H9 (cell line): ENCODE measurements around the gene CREB3L2. TPM values are rescaled to one million over a fixed set of nuclear protein-coding genes. Genes with fewer than 3 reads are reported as not detected.

Source experiments
- DNase-seq: peaks from one replicate; pipeline ENCODE4 v3.0.0-alpha.2; 2017
- H2AFZ ChIP-seq: one replicate; pipeline ENCODE4 v1.6.1; 2013; ENCODE audit warnings: mild to moderate bottlenecking, low read length, control low read depth, moderate library complexity
- H2AK5ac ChIP-seq: 2 replicates; pipeline ENCODE4 v1.6.1; 2013; ENCODE audit warnings: low read length, control low read depth, mixed read lengths; ENCODE audit not compliant: insufficient read length
- H2BK120ac ChIP-seq: one replicate; pipeline ENCODE4 v1.6.1; 2013; ENCODE audit warnings: low read depth, mild to moderate bottlenecking, low read length, control low read depth, inconsistent platforms; ENCODE audit not compliant: poor library complexity, severe bottlenecking
- H2BK12ac ChIP-seq: 2 replicates; pipeline ENCODE4 v1.6.1; 2013; ENCODE audit warnings: low read length, control low read depth, mixed read lengths, low read depth; ENCODE audit not compliant: insufficient read length
- H2BK15ac ChIP-seq: 2 replicates; pipeline ENCODE4 v1.6.1; 2013; ENCODE audit warnings: low read depth, low read length, control low read depth
- H2BK20ac ChIP-seq: one replicate; pipeline ENCODE4 v1.6.1; 2013; ENCODE audit warnings: low read depth, mild to moderate bottlenecking, low read length, control low read depth, inconsistent platforms; ENCODE audit not compliant: poor library complexity, severe bottlenecking
- H2BK5ac ChIP-seq: 2 replicates; pipeline ENCODE4 v1.6.1; 2013; ENCODE audit warnings: low read length, control low read depth, mixed read lengths; ENCODE audit not compliant: insufficient read length
- H3K14ac ChIP-seq: 2 replicates; pipeline ENCODE4 v1.6.1; 2013; ENCODE audit warnings: low read length, control low read depth; ENCODE audit not compliant: insufficient read depth
- H3K18ac ChIP-seq: 2 replicates; pipeline ENCODE4 v1.6.1; 2013; ENCODE audit warnings: low read depth, mild to moderate bottlenecking, mixed read lengths, low read length, control low read depth; ENCODE audit not compliant: insufficient read length
- H3K23ac ChIP-seq: 2 replicates; pipeline ENCODE4 v1.6.1; 2013; ENCODE audit warnings: low read length, control low read depth, mixed read lengths, low read depth; ENCODE audit not compliant: insufficient read length
- H3K23me2 ChIP-seq: 2 replicates; pipeline ENCODE4 v1.6.1; 2013; ENCODE audit warnings: low read depth, mild to moderate bottlenecking, mixed read lengths, low read length, control low read depth; ENCODE audit not compliant: insufficient read length, poor library complexity, severe bottlenecking
- H3K27ac ChIP-seq: 2 replicates; pipeline ENCODE4 v1.5.1; 2013; ENCODE audit warnings: low read length, control low read depth, mixed read lengths, low read depth; ENCODE audit not compliant: insufficient read length
- H3K27me3 ChIP-seq: 2 replicates; pipeline ENCODE4 v1.6.1; 2013; ENCODE audit warnings: low read length, control low read depth, inconsistent platforms; ENCODE audit not compliant: insufficient read depth
- H3K4ac ChIP-seq: 2 replicates; pipeline ENCODE4 v1.6.1; 2013; ENCODE audit warnings: low read depth, mild to moderate bottlenecking, control low read depth, inconsistent platforms, low read length, moderate library complexity
- H3K4me1 ChIP-seq: 2 replicates; pipeline ENCODE4 v1.6.1; 2013; ENCODE audit warnings: low read length, control low read depth, inconsistent platforms; ENCODE audit not compliant: insufficient read depth
- H3K4me2 ChIP-seq: 2 replicates; pipeline ENCODE4 v1.6.1; 2013; ENCODE audit warnings: low read length, control low read depth, mixed read lengths; ENCODE audit not compliant: insufficient read length, insufficient read depth
- H3K56ac ChIP-seq: 2 replicates; pipeline ENCODE4 v1.6.1; 2013; ENCODE audit warnings: low read depth, mild to moderate bottlenecking, mixed read lengths, low read length, control low read depth; ENCODE audit not compliant: insufficient read length
- H3K79me1 ChIP-seq: 2 replicates; pipeline ENCODE4 v1.6.1; 2013; ENCODE audit warnings: low read depth, mild to moderate bottlenecking, moderate library complexity, low read length, control low read depth, inconsistent platforms; ENCODE audit not compliant: insufficient read depth, poor library complexity, severe bottlenecking
- H3K79me2 ChIP-seq: 2 replicates; pipeline ENCODE4 v1.6.1; 2013; ENCODE audit warnings: low read length, control low read depth, inconsistent platforms; ENCODE audit not compliant: insufficient read depth
- H3K9ac ChIP-seq: 2 replicates; pipeline ENCODE4 v1.6.1; 2013; ENCODE audit warnings: low read length, control low read depth, mixed read lengths; ENCODE audit not compliant: insufficient read length; ENCODE audit errors: extremely low read depth
- H3K9me3 ChIP-seq: one replicate; pipeline ENCODE4 v1.6.1; 2013; ENCODE audit warnings: low read depth, low read length, inconsistent platforms; ENCODE audit not compliant: control insufficient read depth
- H3T11ph ChIP-seq: one replicate; pipeline ENCODE4 v1.6.1; 2013; ENCODE audit warnings: mild to moderate bottlenecking, low read length, control low read depth, inconsistent platforms
- H4K20me1 ChIP-seq: one replicate; pipeline ENCODE4 v1.6.1; 2013; ENCODE audit not compliant: control insufficient read depth, insufficient read length, insufficient read depth
- H4K5ac ChIP-seq: 2 replicates; pipeline ENCODE4 v1.6.1; 2013; ENCODE audit warnings: low read depth, mild to moderate bottlenecking, mixed read lengths, low read length, control low read depth; ENCODE audit not compliant: insufficient read length
- H4K8ac ChIP-seq: replicated peaks from 2 replicates; pipeline ENCODE4 v1.6.1; 2013; ENCODE audit warnings: low read length, control low read depth, mixed read lengths, low read depth; ENCODE audit not compliant: insufficient read length
- H4K91ac ChIP-seq: 2 replicates; pipeline ENCODE4 v1.6.1; 2013; ENCODE audit warnings: low read depth, mild to moderate bottlenecking, moderate library complexity, mixed read lengths, low read length, control low read depth; ENCODE audit not compliant: insufficient read length
- H3K27ac Mint-ChIP-seq, 3 experiments: 2 replicates in 2 of 3; 3 replicates in 1 of 3; pipeline ENCODE4 v1.8.0; 2020 to 2021; ENCODE audit warnings: mixed read lengths in 3 of 3, mild to moderate bottlenecking in 1 of 3, moderate library complexity in 1 of 3
- H3K27me3 Mint-ChIP-seq: 2 replicates; pipeline ENCODE4 v1.8.0; 2021; ENCODE audit warnings: low read depth, mild to moderate bottlenecking, moderate library complexity, mixed read lengths
- H3K36me3 Mint-ChIP-seq, 3 experiments: 2 replicates in 2 of 3; 3 replicates in 1 of 3; pipeline ENCODE4 v1.8.0; 2020 to 2021; ENCODE audit warnings: low read depth in 3 of 3, mixed read lengths in 3 of 3; ENCODE audit not compliant: insufficient read depth in 1 of 3
- H3K4me1 Mint-ChIP-seq, 2 experiments: 2 replicates each; pipeline ENCODE4 v1.8.0; 2020; ENCODE audit warnings: mixed read lengths in 2 of 2
- H3K4me3 Mint-ChIP-seq, 2 experiments: 2 replicates in 1 of 2; 3 replicates in 1 of 2; pipeline ENCODE4 v1.8.0; 2020 to 2021; ENCODE audit warnings: mild to moderate bottlenecking in 2 of 2, mixed read lengths in 2 of 2, moderate library complexity in 1 of 2
- H3K9me3 Mint-ChIP-seq, 2 experiments: 2 replicates in 1 of 2; 3 replicates in 1 of 2; pipeline ENCODE4 v1.8.0; 2020; ENCODE audit warnings: mild to moderate bottlenecking in 2 of 2, mixed read lengths in 2 of 2, moderate library complexity in 1 of 2
- WGBS: extraction: QIAGEN DNeasy Blood & Tissue Kit; methylation state at CpG from one replicate; pipeline ENCODE4 v1.1.7; 2013; ENCODE audit warnings: missing lambda C conversion rate, low lambda C conversion rate, mixed read lengths; ENCODE audit not compliant: insufficient read length; ENCODE audit errors: extremely low coverage; 5-methylcytosine and 5-hydroxymethylcytosine counted together
- total RNA-seq: library from RNA; stranded (reverse); gene quantifications from 2 replicates; pipeline ENCODE4 v1.2.1, GENCODE V29; 2021
- TF ChIP-seq, protein P1 (sequence below): fragments of 200-600 bp; sonication (generic); conservative IDR thresholded peaks from 3 replicates; pipeline ENCODE4 v1.8.0; 2021; ENCODE audit warnings: antibody characterized with exemption, mild to moderate bottlenecking

The CREB3L2 gene
- total RNA-seq, 1 experiment from 2014 or later, result 60.7 TPM

GRCh38 chr7:137978464-137979237 lies 23.2 kb downstream of the CREB3L2 start:
- Histone ChIP-seq H3K79me2 (peaks cover 12% of the 10 kb centered on the region; the same call in 1 of the 2 replicates), H3K27ac (no peak overlapping the region), H2BK120ac (no peak overlapping the region), H3K56ac (no peak overlapping the region), H3K79me1 (peaks cover 12% of the 10 kb centered on the region), H3K14ac (no peak overlapping the region), H2AFZ (no peak overlapping the region), H4K8ac (no peak overlapping the region), H3T11ph (no peak overlapping the region), H2BK5ac (no peak overlapping the region), H3K23me2 (no peaks in the 10 kb centered on the region), H4K20me1 (no peaks in the 10 kb centered on the region), H4K5ac (no peak overlapping the region), H3K27me3 (no peaks in the 10 kb centered on the region), H3K4me2 (no peak overlapping the region), H3K23ac (no peak overlapping the region), H4K91ac (no peak overlapping the region), H2BK20ac (no peak overlapping the region), H3K4me1 (no peaks in the 10 kb centered on the region; the same call in 1 of the 2 replicates), H3K18ac (no peak overlapping the region), H3K4ac (no peak overlapping the region), H3K9ac (no peak overlapping the region), H3K9me3 (no peaks in the 10 kb centered on the region), H2BK15ac (no peak overlapping the region), H2AK5ac (no peak overlapping the region), H2BK12ac (no peak overlapping the region)
- Mint-ChIP-seq H3K36me3 (peaks cover 19 to 30% (median 24%) of the 10 kb centered on the region in 3 experiments), H3K9me3 (peaks cover 0 to 10% of the 10 kb centered on the region in 2 experiments; a peak in 4 of 5 replicates), H3K27ac (no peak overlapping the region; a peak in 2 of 7 replicates), H3K4me3 (no peak overlapping the region), H3K27me3 (no peaks in the 10 kb centered on the region), H3K4me1 (peaks cover 30 to 47% of the 10 kb centered on the region in 2 experiments)
- no peak for DNase-seq
- TF ChIP-seq, protein P1, sequence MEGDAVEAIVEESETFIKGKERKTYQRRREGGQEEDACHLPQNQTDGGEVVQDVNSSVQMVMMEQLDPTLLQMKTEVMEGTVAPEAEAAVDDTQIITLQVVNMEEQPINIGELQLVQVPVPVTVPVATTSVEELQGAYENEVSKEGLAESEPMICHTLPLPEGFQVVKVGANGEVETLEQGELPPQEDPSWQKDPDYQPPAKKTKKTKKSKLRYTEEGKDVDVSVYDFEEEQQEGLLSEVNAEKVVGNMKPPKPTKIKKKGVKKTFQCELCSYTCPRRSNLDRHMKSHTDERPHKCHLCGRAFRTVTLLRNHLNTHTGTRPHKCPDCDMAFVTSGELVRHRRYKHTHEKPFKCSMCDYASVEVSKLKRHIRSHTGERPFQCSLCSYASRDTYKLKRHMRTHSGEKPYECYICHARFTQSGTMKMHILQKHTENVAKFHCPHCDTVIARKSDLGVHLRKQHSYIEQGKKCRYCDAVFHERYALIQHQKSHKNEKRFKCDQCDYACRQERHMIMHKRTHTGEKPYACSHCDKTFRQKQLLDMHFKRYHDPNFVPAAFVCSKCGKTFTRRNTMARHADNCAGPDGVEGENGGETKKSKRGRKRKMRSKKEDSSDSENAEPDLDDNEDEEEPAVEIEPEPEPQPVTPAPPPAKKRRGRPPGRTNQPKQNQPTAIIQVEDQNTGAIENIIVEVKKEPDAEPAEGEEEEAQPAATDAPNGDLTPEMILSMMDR, result no peak
- no CpG with 5 or more reads among the region's 10 CpGs for WGBS
